GM18951 (cell line): ENCODE results near the gene TMEM272.

Source experiments
- POLR2A ChIP-seq: IDR thresholded peaks from 4 replicates; pipeline ENCODE4 v1.6.1; 2011; ENCODE audit warnings: mild to moderate bottlenecking; ENCODE audit not compliant: insufficient read length, insufficient read depth; ENCODE audit errors: extremely low read depth
- in situ Hi-C: fragments of 300-500 bp; cut with MboI; formaldehyde crosslinking; loops from one replicate; pipeline ENCODE4 v1.12.0; 2022; ENCODE audit warnings: low sequenced_read_pairs, mixed read lengths, inconsistent platforms; ENCODE audit not compliant: unreplicated experiment

TMEM272 gene

GRCh38 chr13:51844862-51845573 is at the start of gene TMEM272:
Gene TMEM272, minus strand, starts transcription at chr13:51845177. Its CDS starts 6,647 bp downstream, at chr13:51838530.
- TF ChIP-seq POLR2A, result no peak
- in situ Hi-C loops, result no loop called here

GRCh38 chr13:51894239-51894638 is 49.3 kb upstream of the TMEM272 start:
- in situ Hi-C loops, result no loop called here
- TF ChIP-seq POLR2A, result no peak

DNA sequence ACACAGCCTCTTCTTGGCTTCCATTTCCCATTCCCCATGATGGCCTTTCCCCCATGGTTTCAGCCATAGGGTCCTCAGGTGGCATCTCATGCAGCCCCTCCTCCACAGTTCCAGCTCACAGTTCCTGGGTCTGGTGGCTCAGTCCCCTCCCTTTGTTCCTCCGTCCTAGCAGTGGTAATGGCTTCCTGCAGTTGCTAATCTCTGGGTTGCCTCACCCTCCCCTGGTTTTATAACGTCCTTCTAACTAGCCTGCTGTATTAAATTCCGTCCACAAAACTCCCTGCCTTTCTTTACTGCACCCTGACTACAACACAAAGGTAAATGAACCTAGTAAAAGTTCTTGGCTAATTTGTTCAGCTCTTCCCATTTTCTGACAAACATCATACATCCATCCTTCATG is 47.7 kb upstream of the TMEM272 start:
- in situ Hi-C loops, result no loop called here
- no peak for TF ChIP-seq POLR2A

- TF ChIP-seq POLR2A, result no peak
- in situ Hi-C loops, result no loop called here
Observed at GRCh38 chr13:51887468-51887867, 42.5 kb upstream of the TMEM272 start.

DNA sequence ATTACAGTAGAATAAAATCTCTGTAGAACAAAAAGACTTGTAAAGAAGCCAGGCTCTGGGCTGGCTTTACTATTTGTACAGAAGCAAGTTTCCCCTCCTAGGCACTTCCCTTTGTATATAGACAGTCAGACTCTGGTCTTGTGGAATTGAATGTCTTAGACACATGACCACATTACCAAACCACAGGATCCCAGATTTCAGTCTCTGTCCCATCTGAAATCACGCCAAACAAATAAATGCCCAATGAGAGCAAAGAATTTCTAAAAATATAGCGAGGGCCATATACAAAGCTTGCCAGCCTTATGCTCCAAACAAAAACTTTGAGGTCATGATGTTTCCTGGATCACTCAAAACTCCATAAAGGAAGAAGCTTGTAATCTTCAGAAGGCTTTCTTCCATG is 40.7 kb upstream of the TMEM272 start:
- in situ Hi-C loops, result no loop called here
- no peak for TF ChIP-seq POLR2A

DNA sequence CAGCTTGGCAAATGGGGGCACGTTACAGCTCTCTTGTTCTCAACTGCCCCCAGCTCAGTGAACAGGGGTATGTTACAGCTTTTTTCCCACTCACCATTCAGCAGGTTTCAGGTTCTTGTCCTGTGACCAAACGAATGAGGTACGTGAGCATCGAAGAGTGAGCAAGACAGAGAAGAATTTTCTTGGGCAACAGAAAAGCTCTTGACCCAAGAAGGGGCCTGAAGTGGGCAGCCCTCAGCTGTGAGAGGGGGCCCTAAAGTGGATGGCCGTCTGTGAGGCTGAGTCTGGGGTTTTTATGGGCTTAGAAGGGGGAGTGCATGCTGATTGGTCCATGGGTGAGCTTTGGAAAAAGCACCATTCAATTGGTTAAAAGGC is 38.2 kb upstream of the TMEM272 start:
- TF ChIP-seq POLR2A, result no peak
- in situ Hi-C loops, result no loop called here

- in situ Hi-C loops, result no loop called here
Observed at GRCh38 chr13:51882570-51883225, 37.7 kb upstream of the TMEM272 start.

DNA sequence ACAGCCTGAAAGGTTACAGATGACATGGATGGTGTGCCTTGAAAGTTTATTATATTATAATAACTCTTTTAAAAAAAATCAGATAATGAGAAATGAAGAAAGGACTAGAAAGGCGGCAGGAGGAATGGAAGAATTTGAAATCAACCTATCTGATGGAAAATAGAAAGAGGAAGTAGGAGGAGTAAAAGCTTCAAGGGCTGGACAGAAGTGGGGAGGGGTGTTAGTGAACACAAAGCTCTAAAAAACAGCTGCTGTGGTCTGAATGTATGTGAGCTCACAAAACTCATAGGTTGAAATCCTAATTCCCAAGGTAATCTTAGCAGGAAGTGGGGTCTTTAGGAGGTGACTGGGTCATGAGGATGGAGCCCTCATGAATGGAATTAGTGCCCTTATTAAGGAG is 36.3 kb upstream of the TMEM272 start:
- in situ Hi-C loops, result no loop called here
- no peak for TF ChIP-seq POLR2A

More at GRCh38 chr13:51882570-51883225, 37.7 kb upstream of the TMEM272 start:
- TF ChIP-seq POLR2A, result no peak

DNA sequence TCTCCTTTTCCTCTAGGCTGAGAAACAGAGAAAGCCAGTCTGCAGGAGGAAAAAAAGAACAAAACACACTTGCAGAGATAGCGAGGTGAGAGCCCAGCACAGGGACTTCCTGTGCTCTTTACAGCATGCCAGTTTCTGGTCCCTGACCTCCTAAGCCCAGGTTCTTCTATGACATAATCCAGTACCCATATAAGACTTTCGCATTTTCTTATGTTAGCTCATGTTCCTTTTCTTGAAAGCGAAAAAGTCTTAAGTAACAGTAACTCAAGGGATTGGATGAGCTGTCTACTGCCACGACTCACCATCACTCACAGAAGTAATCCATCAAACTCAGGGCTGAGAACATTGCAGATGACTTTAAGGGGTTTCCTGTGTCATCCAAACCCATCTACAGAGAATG is 34.2 kb upstream of the TMEM272 start:
- TF ChIP-seq POLR2A, result no peak
- in situ Hi-C loops, result no loop called here

DNA sequence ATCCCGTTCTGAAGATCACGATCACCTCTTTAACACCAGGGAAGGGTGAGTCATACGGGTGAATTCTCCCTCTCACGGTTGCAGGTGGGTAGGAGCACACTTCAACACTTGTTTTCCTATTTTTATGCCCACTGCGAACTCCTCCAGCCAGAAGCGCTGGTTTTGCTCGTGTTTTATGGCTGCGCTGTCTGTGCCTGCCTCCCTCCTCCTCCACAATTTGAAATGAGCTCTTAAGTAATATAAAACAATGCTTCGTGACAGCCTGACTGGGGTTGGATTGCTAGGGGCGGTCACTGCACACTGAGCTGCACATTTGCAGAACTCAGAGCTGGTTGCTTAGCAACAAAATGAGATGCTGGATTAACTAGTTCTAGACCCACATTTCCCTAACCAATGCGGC is 29.7 kb upstream of the TMEM272 start:
- in situ Hi-C loops, result no loop called here
- no peak for TF ChIP-seq POLR2A

GRCh38 chr13:51873837-51874236 is 28.9 kb upstream of the TMEM272 start:
- TF ChIP-seq POLR2A, result no peak
- in situ Hi-C loops, result no loop called here

GRCh38 chr13:51873117-51873798 is 28.3 kb upstream of the TMEM272 start:
- TF ChIP-seq POLR2A, result no peak
- in situ Hi-C loops, result no loop called here

GRCh38 chr13:51870616-51871015 is 25.6 kb upstream of the TMEM272 start:
- in situ Hi-C loops, result no loop called here
- no peak for TF ChIP-seq POLR2A

GRCh38 chr13:51869916-51870315 is 24.9 kb upstream of the TMEM272 start:
- in situ Hi-C loops, result no loop called here

More at GRCh38 chr13:51869916-51870315, 24.9 kb upstream of the TMEM272 start:
- no peak for TF ChIP-seq POLR2A
